PC-3 (cell line): ENCODE measurements around the gene SEC14L3. TPM values are rescaled to one million over a fixed set of nuclear protein-coding genes. Genes with fewer than 3 reads are reported as not detected.

ENCODE experiments used
- ATAC-seq: fragments of 200-7000 bp; cut with Tn5 transposase; 2 replicates; pipeline ENCODE4 v1.9.1; 2020; ENCODE audit warnings: mild to moderate bottlenecking, moderate library complexity
- BruUV-seq: library from RNA; stranded (reverse); fragments of 400-500 nt; replicated peaks from 2 replicates; lab custom pipeline; 2021; lab: Mats Ljungman, UMichigan
- CTCF ChIA-PET: fragments of 300-600 bp; sonication (Branson Sonifier 250); formaldehyde crosslinking; loops from one replicate; lab custom pipeline; 2022; ENCODE audit warnings: antibody characterized with exemption; lab: Charles Lee
- POLR2A ChIA-PET: fragments of 300-600 bp; sonication (Branson Sonifier 250); formaldehyde crosslinking; loops from one replicate; lab custom pipeline; 2022; ENCODE audit warnings: antibody characterized with exemption; ENCODE audit not compliant: unreplicated experiment; lab: Charles Lee
- DNase-seq: peaks from one replicate; pipeline ENCODE4 v3.0.0-alpha.2; 2015
- H2AFZ ChIP-seq: fragments of 300-600 bp; sonication (generic); 2 replicates; pipeline ENCODE4 v1.6.0; 2016; ENCODE audit warnings: antibody characterized with exemption, low read length
- H3F3A ChIP-seq: fragments of 300-600 bp; sonication (generic); one replicate; pipeline ENCODE4 v1.6.0; 2017; ENCODE audit warnings: antibody characterized with exemption, low read length, control low read depth, mild to moderate bottlenecking; ENCODE audit not compliant: unreplicated experiment
- H3K27ac ChIP-seq: fragments of 300-600 bp; sonication (generic); 2 replicates; pipeline ENCODE4 v1.5.1; 2016; ENCODE audit warnings: mild to moderate bottlenecking, low read length
- H3K27me3 ChIP-seq: fragments of 300-600 bp; sonication (generic); 2 replicates; pipeline ENCODE4 v1.6.1; 2016; ENCODE audit warnings: low read length, mixed read lengths
- H3K36me3 ChIP-seq: fragments of 300-600 bp; sonication (generic); 2 replicates; pipeline ENCODE4 v1.6.1; 2016; ENCODE audit warnings: low read depth, mixed run types, low read length, mixed read lengths
- H3K4me1 ChIP-seq: fragments of 300-600 bp; sonication (generic); 2 replicates; pipeline ENCODE4 v1.5.1; 2016; ENCODE audit warnings: low read length; ENCODE audit not compliant: insufficient read depth
- H3K4me2 ChIP-seq: fragments of 300-600 bp; sonication (generic); 2 replicates; pipeline ENCODE4 v1.6.0; 2016; ENCODE audit warnings: low read length
- H3K4me3 ChIP-seq: fragments of 300-600 bp; sonication (generic); 2 replicates; pipeline ENCODE4 v1.5.1; 2016; ENCODE audit warnings: mild to moderate bottlenecking, low read length, mixed read lengths
- H3K79me2 ChIP-seq: fragments of 300-600 bp; sonication (generic); 2 replicates; pipeline ENCODE4 v1.6.1; 2017; ENCODE audit warnings: low read length, mixed read lengths
- H3K9ac ChIP-seq: fragments of 300-600 bp; sonication (generic); 2 replicates; pipeline ENCODE4 v1.6.0; 2016; ENCODE audit warnings: mild to moderate bottlenecking, low read length
- H3K9me2 ChIP-seq: fragments of 300-600 bp; sonication (generic); replicated peaks from 2 replicates; pipeline ENCODE4 v1.6.1; 2016; ENCODE audit warnings: mixed run types, low read length, mixed read lengths
- H3K9me3 ChIP-seq: fragments of 300-600 bp; sonication (generic); 2 replicates; pipeline ENCODE4 v1.6.1; 2016; ENCODE audit warnings: low read length, mixed read lengths
- H4K20me1 ChIP-seq: fragments of 300-600 bp; sonication (generic); 2 replicates; pipeline ENCODE4 v1.6.1; 2016; ENCODE audit warnings: low read length, mixed read lengths
- EZH2 ChIP-seq: fragments of 300-600 bp; sonication (generic); IDR thresholded peaks from one replicate; pipeline ENCODE4 v1.6.1; 2017; ENCODE audit warnings: antibody characterized with exemption, mild to moderate bottlenecking, low read length; ENCODE audit not compliant: unreplicated experiment
- EZH2phosphoT487 ChIP-seq: fragments of 300-600 bp; sonication (generic); IDR thresholded peaks from 2 replicates; pipeline ENCODE4 v1.6.1; 2018; ENCODE audit warnings: mild to moderate bottlenecking, antibody characterized with exemption, low read length, borderline replicate concordance
- intact Hi-C: fragments of 100-400 bp; cut with micrococcal nuclease; formaldehyde crosslinking; loops from 2 replicates; pipeline ENCODE4 v1.9.0; 2023
- total RNA-seq: library from RNA; depleted of rRNA; stranded (reverse); fragments of >200 nt; gene quantifications from 2 replicates; pipeline ENCODE4 v1.2.3, GENCODE V29; 2014
- TF ChIP-seq, protein P1 (sequence below): fragments of 300-600 bp; sonication (generic); conservative IDR thresholded peaks from 2 replicates; pipeline ENCODE4 v1.5.1; 2017; ENCODE audit warnings: antibody characterized with exemption, low read depth, mild to moderate bottlenecking, low read length

Gene SEC14L3
- total RNA-seq, 1 experiment from 2014 or later = not detected

DNA sequence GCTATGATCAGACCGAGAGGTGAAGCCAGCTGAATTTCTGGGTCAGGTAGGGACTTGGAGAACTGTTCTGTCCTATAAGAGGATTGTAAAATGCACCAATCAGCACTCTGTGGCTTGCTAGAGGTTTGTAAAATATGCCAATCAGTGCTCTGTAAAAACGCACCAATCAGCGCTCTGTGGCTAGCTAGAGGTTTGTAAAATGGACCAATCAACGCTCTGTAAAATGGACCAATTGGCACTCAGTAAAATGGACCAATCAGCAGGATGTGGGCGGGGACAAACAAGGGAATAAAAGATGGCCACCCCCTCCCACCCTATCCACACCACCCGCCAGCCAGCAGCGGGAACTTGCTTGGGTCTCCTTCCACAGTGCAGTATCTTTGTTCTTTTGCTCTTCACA, 40.1 kb upstream of the SEC14L3 start:
- no peaks in the 10 kb centered on the region for H3K27me3 ChIP-seq
- no peak for DNase-seq
- TF ChIP-seq EZH2phosphoT487 (no peak), EZH2 (no peak)
- TF ChIP-seq, protein P1, sequence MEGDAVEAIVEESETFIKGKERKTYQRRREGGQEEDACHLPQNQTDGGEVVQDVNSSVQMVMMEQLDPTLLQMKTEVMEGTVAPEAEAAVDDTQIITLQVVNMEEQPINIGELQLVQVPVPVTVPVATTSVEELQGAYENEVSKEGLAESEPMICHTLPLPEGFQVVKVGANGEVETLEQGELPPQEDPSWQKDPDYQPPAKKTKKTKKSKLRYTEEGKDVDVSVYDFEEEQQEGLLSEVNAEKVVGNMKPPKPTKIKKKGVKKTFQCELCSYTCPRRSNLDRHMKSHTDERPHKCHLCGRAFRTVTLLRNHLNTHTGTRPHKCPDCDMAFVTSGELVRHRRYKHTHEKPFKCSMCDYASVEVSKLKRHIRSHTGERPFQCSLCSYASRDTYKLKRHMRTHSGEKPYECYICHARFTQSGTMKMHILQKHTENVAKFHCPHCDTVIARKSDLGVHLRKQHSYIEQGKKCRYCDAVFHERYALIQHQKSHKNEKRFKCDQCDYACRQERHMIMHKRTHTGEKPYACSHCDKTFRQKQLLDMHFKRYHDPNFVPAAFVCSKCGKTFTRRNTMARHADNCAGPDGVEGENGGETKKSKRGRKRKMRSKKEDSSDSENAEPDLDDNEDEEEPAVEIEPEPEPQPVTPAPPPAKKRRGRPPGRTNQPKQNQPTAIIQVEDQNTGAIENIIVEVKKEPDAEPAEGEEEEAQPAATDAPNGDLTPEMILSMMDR = no peak
- POLR2A ChIA-PET = no interaction called here
- no peaks in the 10 kb centered on the region for H3F3A ChIP-seq
- no TSS peak for BruUV-seq
- H3K9me3 ChIP-seq = no peaks in the 10 kb centered on the region
- no peaks in the 10 kb centered on the region for H3K9me2 ChIP-seq
- intact Hi-C loops = no loop called here
- no peak overlapping the region for H2AFZ ChIP-seq
- no peak overlapping the region for H3K9ac ChIP-seq
- H3K4me2 ChIP-seq = no peak overlapping the region
- H3K79me2 ChIP-seq = no peaks in the 10 kb centered on the region
- H3K27ac ChIP-seq = no peak overlapping the region
- H3K4me3 ChIP-seq = no peak overlapping the region
- no peak for ATAC-seq
- H3K4me1 ChIP-seq = no peaks in the 10 kb centered on the region
- no peaks in the 10 kb centered on the region for H3K36me3 ChIP-seq
- CTCF ChIA-PET = no interaction called here
- no peaks in the 10 kb centered on the region for H4K20me1 ChIP-seq

DNA sequence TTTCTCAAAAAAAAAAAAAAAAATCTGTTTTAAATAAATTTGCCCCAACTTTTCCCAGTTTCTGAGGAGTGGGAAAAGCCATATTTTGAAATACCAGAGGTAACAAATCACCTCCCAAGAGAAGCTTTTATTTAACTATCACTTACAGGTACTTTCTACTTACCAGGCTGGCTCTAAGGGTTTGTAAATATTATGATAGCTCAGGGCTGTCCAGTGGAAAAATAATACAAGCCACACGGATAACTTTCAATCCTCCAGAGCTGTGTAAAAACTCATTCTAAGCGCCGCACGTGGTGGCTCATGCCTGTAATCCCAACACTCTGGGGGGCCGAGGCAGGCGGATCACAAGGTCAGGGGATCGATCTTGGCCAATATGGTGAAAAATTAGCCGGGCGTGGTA, 39.3 kb upstream of the SEC14L3 start:
- BruUV-seq = no TSS peak
- no peak for DNase-seq
- no peak overlapping the region for H3K27ac ChIP-seq
- ATAC-seq = no peak
- CTCF ChIA-PET = no interaction called here
- H3K79me2 ChIP-seq = no peaks in the 10 kb centered on the region
- no peak overlapping the region for H3K9ac ChIP-seq
- H3K9me2 ChIP-seq = no peaks in the 10 kb centered on the region
- TF ChIP-seq, protein P1 = no peak
- no peak for TF ChIP-seq EZH2phosphoT487
- H4K20me1 ChIP-seq = no peaks in the 10 kb centered on the region
- intact Hi-C loops = no loop called here
- H3K4me2 ChIP-seq = no peak overlapping the region
- H3F3A ChIP-seq = no peaks in the 10 kb centered on the region
- POLR2A ChIA-PET = no interaction called here
- no peaks in the 10 kb centered on the region for H3K4me1 ChIP-seq
- H3K4me3 ChIP-seq = no peak overlapping the region
- no peak overlapping the region for H2AFZ ChIP-seq
- H3K27me3 ChIP-seq = no peaks in the 10 kb centered on the region
- H3K36me3 ChIP-seq = no peaks in the 10 kb centered on the region
- no peaks in the 10 kb centered on the region for H3K9me3 ChIP-seq

DNA sequence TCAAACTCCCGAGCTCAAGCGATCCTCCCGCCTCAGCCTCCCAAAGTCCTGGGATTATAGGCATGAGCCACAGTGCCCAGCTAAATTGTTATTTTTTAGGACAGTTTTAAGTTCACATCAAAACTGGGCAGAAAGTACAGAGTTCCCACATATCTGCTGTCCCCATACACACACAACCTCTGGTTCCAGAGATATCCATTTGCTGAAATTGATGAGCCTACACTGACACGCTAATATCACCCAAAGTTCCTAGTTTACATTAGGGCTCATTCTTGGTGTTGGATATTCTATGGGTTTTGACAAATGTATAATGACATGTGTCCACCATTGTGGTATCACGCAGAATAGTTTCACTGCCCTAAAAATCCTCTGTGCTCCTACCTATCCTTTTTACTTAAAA, 36.4 kb upstream of the SEC14L3 start:
- Histone ChIP-seq H3K27me3 (no peaks in the 10 kb centered on the region), H3K9ac (no peak overlapping the region), H3K4me3 (no peak overlapping the region), H3K9me2 (no peaks in the 10 kb centered on the region), H3F3A (no peaks in the 10 kb centered on the region), H2AFZ (no peak overlapping the region), H4K20me1 (no peaks in the 10 kb centered on the region), H3K4me1 (no peaks in the 10 kb centered on the region; the same call in 1 of the 2 replicates), H3K9me3 (no peaks in the 10 kb centered on the region), H3K27ac (no peak overlapping the region), H3K79me2 (no peaks in the 10 kb centered on the region), H3K36me3 (no peaks in the 10 kb centered on the region), H3K4me2 (no peak overlapping the region)
- no TSS peak for BruUV-seq
- no peak for ATAC-seq
- intact Hi-C loops = no loop called here
- ChIA-PET POLR2A (no interaction called here), CTCF (no interaction called here)
- DNase-seq = no peak
- TF ChIP-seq EZH2 (no peak), EZH2phosphoT487 (no peak)
- TF ChIP-seq, protein P1 = no peak
